HepG2 (cell line): ENCODE measurements around the gene REEP6. TPM values are rescaled to one million over a fixed set of nuclear protein-coding genes. Genes with fewer than 3 reads are reported as not detected.
A peak's percentile ranks its signal among the peaks of the same experiment; 100 is the strongest.

Experiments
- AGO2 ChIP-seq: fragments of 200-400 bp; formaldehyde crosslinking; optimal IDR thresholded peaks from 2 replicates; pipeline ENCODE3; 2017; ENCODE audit warnings: mild to moderate bottlenecking, low read depth, low read length, moderate library complexity
- ATF1 ChIP-seq: IDR thresholded peaks from 2 replicates; pipeline ENCODE4 v1.6.1; 2016; ENCODE audit warnings: mild to moderate bottlenecking, control low read depth
- HNRNPLL ChIP-seq: fragments of 200-400 bp; formaldehyde crosslinking; IDR thresholded peaks from 2 replicates; pipeline ENCODE4 v1.6.1; 2017; ENCODE audit warnings: mild to moderate bottlenecking, low read depth, low read length; ENCODE audit not compliant: poor library complexity, severe bottlenecking
- HOXA3 ChIP-seq: sonication (generic); formaldehyde crosslinking; IDR thresholded peaks from 2 replicates; pipeline ENCODE4 v1.5.0; 2020; ENCODE audit warnings: missing genetic modification reagents
- JUND ChIP-seq: sonication (generic); formaldehyde crosslinking; IDR thresholded peaks from 2 replicates; pipeline ENCODE4 v1.8.0; 2022; ENCODE audit warnings: mild to moderate bottlenecking, missing genetic modification reagents
- MBD4 ChIP-seq: IDR thresholded peaks from 2 replicates; pipeline ENCODE4 v1.6.1; 2012; ENCODE audit warnings: low read length, inconsistent platforms, borderline replicate concordance
- NKX3-1 ChIP-seq: sonication (generic); formaldehyde crosslinking; IDR thresholded peaks from 2 replicates; pipeline ENCODE4 v1.5.0; 2020; ENCODE audit warnings: missing genetic modification reagents
- PHF5A ChIP-seq: IDR thresholded peaks from one replicate; pipeline ENCODE4 v1.6.1; 2018; ENCODE audit warnings: low read depth, missing genetic modification reagents; ENCODE audit not compliant: unreplicated experiment
- RNF2 ChIP-seq: fragments of 450-650 bp; conservative IDR thresholded peaks from 2 replicates; pipeline ENCODE4 v1.6.1; 2016; ENCODE audit warnings: low read depth
- SAP130 ChIP-seq: IDR thresholded peaks from 2 replicates; pipeline ENCODE4 v1.6.1; 2016; ENCODE audit warnings: low read depth
- SPEN ChIP-seq: sonication (generic); formaldehyde crosslinking; IDR thresholded peaks from 2 replicates; pipeline ENCODE4 v1.5.1; 2020; ENCODE audit warnings: low read depth, mild to moderate bottlenecking, missing genetic modification reagents
- ZIK1 ChIP-seq: sonication (generic); formaldehyde crosslinking; IDR thresholded peaks from 2 replicates; pipeline ENCODE4 v1.5.0; 2020; ENCODE audit warnings: mild to moderate bottlenecking, low read depth, missing genetic modification reagents, borderline replicate concordance
- ZNF12 ChIP-seq: sonication (generic); formaldehyde crosslinking; IDR thresholded peaks from 2 replicates; pipeline ENCODE4 v1.5.0; 2020; ENCODE audit warnings: missing genetic modification reagents
- ZNF136 ChIP-seq: sonication (generic); formaldehyde crosslinking; IDR thresholded peaks from 2 replicates; pipeline ENCODE4 v1.8.1; 2022; ENCODE audit warnings: low read depth, mild to moderate bottlenecking, moderate library complexity, missing genetic modification reagents
- ZNF17 ChIP-seq: sonication (generic); formaldehyde crosslinking; IDR thresholded peaks from 2 replicates; pipeline ENCODE4 v1.5.0; 2020; ENCODE audit warnings: mild to moderate bottlenecking, missing genetic modification reagents
- ZNF652 ChIP-seq: IDR thresholded peaks from 2 replicates; pipeline ENCODE4 v1.6.1; 2016; ENCODE audit warnings: low read depth, borderline replicate concordance
- ZNF850 ChIP-seq: sonication (generic); formaldehyde crosslinking; conservative IDR thresholded peaks from 2 replicates; pipeline ENCODE4 v1.9.0; 2021; ENCODE audit warnings: mild to moderate bottlenecking, missing genetic modification reagents
- ZSCAN25 ChIP-seq: sonication (generic); formaldehyde crosslinking; IDR thresholded peaks from 2 replicates; pipeline ENCODE4 v1.8.0; 2022; ENCODE audit warnings: mild to moderate bottlenecking, missing genetic modification reagents
- polyA plus RNA-seq, 8 experiments: library from polyadenylated mRNA; depleted of rRNA in 3 of 8; stranded (reverse) in 7 of 8; unstranded in 1 of 8; fragments of >200 nt; fragmentation: Illumina TruSeq in 4 of 8; extraction: Trizol in 4 of 8; gene quantifications; 2 replicates each; pipeline versions ENCODE4 v1.2.1 to v1.2.3, GENCODE V29; 2011 to 2016; ENCODE audit warnings: low read depth in 4 of 8, missing spikeins in 1 of 8, mixed read lengths in 1 of 8; ENCODE audit not compliant: insufficient read depth in 1 of 8
- total RNA-seq, 5 experiments: library from RNA; depleted of rRNA; stranded (reverse); fragments of >200 nt; fragmentation: Illumina TruSeq; extraction: Trizol; gene quantifications; 2 replicates each; pipeline ENCODE4 v1.2.3, GENCODE V29; 2016; ENCODE audit warnings: low read depth in 1 of 5
- TF ChIP-seq, protein P1 (sequence below): sonication (generic); formaldehyde crosslinking; IDR thresholded peaks from 2 replicates; pipeline ENCODE4 v1.9.0; 2022; ENCODE audit warnings: missing genetic modification reagents, mild to moderate bottlenecking, borderline replicate concordance
- TF ChIP-seq, protein P2 (sequence below): sonication (generic); formaldehyde crosslinking; IDR thresholded peaks from one replicate; pipeline ENCODE4 v1.5.1; 2020; ENCODE audit warnings: mild to moderate bottlenecking, missing genetic modification reagents; ENCODE audit errors: not compliant biosample characterization
- TF ChIP-seq, protein P3 (sequence below): IDR thresholded peaks from 2 replicates; pipeline ENCODE4 v1.6.1; 2016; ENCODE audit warnings: mild to moderate bottlenecking, missing biosample characterization, missing genetic modification reagents

REEP6 gene
- total and polyA plus RNA-seq, 2 of the 13 experiments (the other 11 are each of a cell fraction or from before 2014, with no cell fraction given) = 10.0 to 28.8 TPM

GRCh38 chr19:1507763-1508506 is 17.0 kb downstream of the REEP6 start (continued):
- TF ChIP-seq ZNF850 (CRISPR knock-in tag) (no peak), ZNF652 (CRISPR knock-in tag) (peak; percentile 98), AGO2 (peak; percentile 44), ZNF17 (CRISPR knock-in tag) (no peak), SAP130 (CRISPR knock-in tag) (peak; percentile 36; the same call in 1 of the 2 replicates), SPEN (CRISPR knock-in tag) (no peak), HNRNPLL (peak; percentile 31), ZSCAN25 (no peak), MBD4 (no peak), ZNF136 (CRISPR knock-in tag) (no peak), ATF1 (peak; percentile 49; the same call in 1 of the 2 replicates), NKX3-1 (CRISPR knock-in tag) (no peak), ZNF12 (CRISPR knock-in tag) (no peak), RNF2 (no peak), JUND (no peak), ZIK1 (CRISPR knock-in tag) (no peak), HOXA3 (CRISPR knock-in tag) (peak; percentile 36; the same call in 1 of the 2 replicates), PHF5A (CRISPR knock-in tag) (no peak)
- TF ChIP-seq, protein P1, sequence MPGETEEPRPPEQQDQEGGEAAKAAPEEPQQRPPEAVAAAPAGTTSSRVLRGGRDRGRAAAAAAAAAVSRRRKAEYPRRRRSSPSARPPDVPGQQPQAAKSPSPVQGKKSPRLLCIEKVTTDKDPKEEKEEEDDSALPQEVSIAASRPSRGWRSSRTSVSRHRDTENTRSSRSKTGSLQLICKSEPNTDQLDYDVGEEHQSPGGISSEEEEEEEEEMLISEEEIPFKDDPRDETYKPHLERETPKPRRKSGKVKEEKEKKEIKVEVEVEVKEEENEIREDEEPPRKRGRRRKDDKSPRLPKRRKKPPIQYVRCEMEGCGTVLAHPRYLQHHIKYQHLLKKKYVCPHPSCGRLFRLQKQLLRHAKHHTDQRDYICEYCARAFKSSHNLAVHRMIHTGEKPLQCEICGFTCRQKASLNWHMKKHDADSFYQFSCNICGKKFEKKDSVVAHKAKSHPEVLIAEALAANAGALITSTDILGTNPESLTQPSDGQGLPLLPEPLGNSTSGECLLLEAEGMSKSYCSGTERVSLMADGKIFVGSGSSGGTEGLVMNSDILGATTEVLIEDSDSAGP (CRISPR knock-in tag) = peak; percentile 100
- TF ChIP-seq, protein P2, sequence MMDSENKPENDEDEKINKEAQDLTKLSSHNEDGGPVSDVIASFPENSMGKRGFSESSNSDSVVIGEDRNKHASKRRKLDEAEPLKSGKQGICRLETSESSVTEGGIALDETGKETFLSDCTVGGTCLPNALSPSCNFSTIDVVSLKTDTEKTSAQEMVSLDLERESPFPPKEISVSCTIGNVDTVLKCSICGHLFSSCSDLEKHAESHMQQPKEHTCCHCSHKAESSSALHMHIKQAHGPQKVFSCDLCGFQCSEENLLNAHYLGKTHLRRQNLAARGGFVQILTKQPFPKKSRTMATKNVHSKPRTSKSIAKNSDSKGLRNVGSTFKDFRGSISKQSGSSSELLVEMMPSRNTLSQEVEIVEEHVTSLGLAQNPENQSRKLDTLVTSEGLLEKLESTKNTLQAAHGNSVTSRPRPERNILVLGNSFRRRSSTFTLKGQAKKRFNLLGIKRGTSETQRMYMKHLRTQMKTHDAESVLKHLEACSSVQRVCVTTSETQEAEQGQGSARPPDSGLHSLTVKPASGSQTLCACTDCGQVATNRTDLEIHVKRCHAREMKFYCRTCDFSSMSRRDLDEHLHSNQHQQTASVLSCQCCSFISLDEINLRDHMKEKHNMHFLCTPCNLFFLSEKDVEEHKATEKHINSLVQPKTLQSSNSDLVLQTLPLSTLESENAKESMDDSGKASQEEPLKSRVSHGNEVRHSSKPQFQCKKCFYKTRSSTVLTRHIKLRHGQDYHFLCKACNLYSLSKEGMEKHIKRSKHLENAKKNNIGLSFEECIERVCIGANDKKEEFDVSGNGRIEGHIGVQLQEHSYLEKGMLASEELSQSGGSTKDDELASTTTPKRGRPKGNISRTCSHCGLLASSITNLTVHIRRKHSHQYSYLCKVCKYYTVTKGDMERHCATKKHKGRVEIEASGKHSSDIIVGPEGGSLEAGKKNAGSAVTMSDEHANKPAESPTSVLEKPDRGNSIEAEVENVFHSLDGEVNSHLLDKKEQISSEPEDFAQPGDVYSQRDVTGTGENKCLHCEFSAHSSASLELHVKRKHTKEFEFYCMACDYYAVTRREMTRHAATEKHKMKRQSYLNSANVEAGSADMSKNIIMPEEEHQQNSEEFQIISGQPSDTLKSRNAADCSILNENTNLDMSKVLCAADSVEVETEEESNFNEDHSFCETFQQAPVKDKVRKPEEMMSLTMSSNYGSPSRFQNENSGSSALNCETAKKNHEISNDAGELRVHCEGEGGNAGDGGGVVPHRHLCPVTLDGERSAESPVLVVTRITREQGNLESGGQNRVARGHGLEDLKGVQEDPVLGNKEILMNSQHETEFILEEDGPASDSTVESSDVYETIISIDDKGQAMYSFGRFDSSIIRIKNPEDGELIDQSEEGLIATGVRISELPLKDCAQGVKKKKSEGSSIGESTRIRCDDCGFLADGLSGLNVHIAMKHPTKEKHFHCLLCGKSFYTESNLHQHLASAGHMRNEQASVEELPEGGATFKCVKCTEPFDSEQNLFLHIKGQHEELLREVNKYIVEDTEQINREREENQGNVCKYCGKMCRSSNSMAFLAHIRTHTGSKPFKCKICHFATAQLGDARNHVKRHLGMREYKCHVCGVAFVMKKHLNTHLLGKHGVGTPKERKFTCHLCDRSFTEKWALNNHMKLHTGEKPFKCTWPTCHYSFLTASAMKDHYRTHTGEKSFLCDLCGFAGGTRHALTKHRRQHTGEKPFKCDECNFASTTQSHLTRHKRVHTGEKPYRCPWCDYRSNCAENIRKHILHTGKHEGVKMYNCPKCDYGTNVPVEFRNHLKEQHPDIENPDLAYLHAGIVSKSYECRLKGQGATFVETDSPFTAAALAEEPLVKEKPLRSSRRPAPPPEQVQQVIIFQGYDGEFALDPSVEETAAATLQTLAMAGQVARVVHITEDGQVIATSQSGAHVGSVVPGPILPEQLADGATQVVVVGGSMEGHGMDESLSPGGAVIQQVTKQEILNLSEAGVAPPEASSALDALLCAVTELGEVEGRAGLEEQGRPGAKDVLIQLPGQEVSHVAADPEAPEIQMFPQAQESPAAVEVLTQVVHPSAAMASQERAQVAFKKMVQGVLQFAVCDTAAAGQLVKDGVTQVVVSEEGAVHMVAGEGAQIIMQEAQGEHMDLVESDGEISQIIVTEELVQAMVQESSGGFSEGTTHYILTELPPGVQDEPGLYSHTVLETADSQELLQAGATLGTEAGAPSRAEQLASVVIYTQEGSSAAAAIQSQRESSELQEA (CRISPR knock-in tag) = no peak
- TF ChIP-seq, protein P3, sequence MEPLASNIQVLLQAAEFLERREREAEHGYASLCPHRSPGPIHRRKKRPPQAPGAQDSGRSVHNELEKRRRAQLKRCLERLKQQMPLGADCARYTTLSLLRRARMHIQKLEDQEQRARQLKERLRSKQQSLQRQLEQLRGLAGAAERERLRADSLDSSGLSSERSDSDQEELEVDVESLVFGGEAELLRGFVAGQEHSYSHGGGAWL = no peak
